ENCODE results near the gene MATCAP1.

- TF ChIP-seq POLR2A (IDR thresholded peaks at IDR 0.05): no peak
- no peak for TF ChIP-seq CTCF (IDR thresholded peaks at IDR 0.05)
Measured at GRCh38 chr16:67128417-67128816, 55.3 kb downstream of the MATCAP1 start.

All from heart left ventricle (tissue), 13 donors.